A549 (cell line): ENCODE results near the gene MAGOH. TPM values are rescaled to one million over a fixed set of nuclear protein-coding genes. Genes with fewer than 3 reads are reported as not detected.

Source experiments
- ATAC-seq, 2 experiments: fragments of 200-7000 bp in 1 of 2; fragments of >200 bp in 1 of 2; cut with Nextera tagmentation in 1 of 2; cut with Tn5 transposase in 1 of 2; 3 replicates each; pipeline versions ENCODE4 v1.8.0 to v1.9.1; 2018 to 2020; ENCODE audit warnings: mild to moderate bottlenecking in 1 of 2, moderate library complexity in 1 of 2
- CTCF ChIA-PET: fragments of 300-600 bp; sonication (Branson Sonifier 250); formaldehyde crosslinking; extraction: SDS; loops from one replicate; lab custom pipeline; 2021; ENCODE audit warnings: antibody characterized with exemption, inconsistent platforms; lab: Yijun Ruan, JAX
- POLR2A ChIA-PET: fragments of 350-600 bp; formaldehyde crosslinking; extraction: SDS; loops from one replicate; lab custom pipeline; 2021; ENCODE audit warnings: antibody characterized with exemption, inconsistent platforms; lab: Yijun Ruan, JAX
- DNase-seq, 2 experiments: peaks; one replicate each; pipeline versions ENCODE4 v3.0.0 to v3.0.0-alpha.2; 2011 to 2016; ENCODE audit warnings: low read depth in 1 of 2, low spot score in 1 of 2
- FAIRE-seq: peaks from 2 replicates; lab custom pipeline; 2011; peaks lifted over from hg19 to GRCh38; lab: Jason Lieb, UNC
- H3K27ac ChIP-seq, 2 experiments: fragments of >200 bp; sonication (Bioruptor Twin); formaldehyde crosslinking; 3 replicates each; pipeline ENCODE4 v1.5.1; 2016 to 2017
- H3K4me1 ChIP-seq: fragments of >200 bp; sonication (Bioruptor Twin); formaldehyde crosslinking; 3 replicates; pipeline ENCODE4 v1.6.1; 2016
- H3K4me2 ChIP-seq: fragments of >200 bp; sonication (Bioruptor Twin); formaldehyde crosslinking; 3 replicates; pipeline ENCODE4 v1.6.1; 2016
- H3K4me3 ChIP-seq: fragments of >200 bp; sonication (Bioruptor Twin); formaldehyde crosslinking; 3 replicates; pipeline ENCODE4 v1.5.1; 2016
- H3K9me3 ChIP-seq: fragments of >200 bp; sonication (Bioruptor Twin); formaldehyde crosslinking; 3 replicates; pipeline ENCODE4 v1.6.1; 2016
- BCL3 ChIP-seq: fragments of >200 bp; sonication (Bioruptor Twin); formaldehyde crosslinking; IDR thresholded peaks from 3 replicates; pipeline ENCODE4 v1.6.1; 2016
- BHLHE40 ChIP-seq: IDR thresholded peaks from 2 replicates; pipeline ENCODE4 v1.6.1; 2012; ENCODE audit warnings: low read depth, low read length, inconsistent platforms
- CBX2 ChIP-seq: fragments of 200-600 bp; sonication (generic); IDR thresholded peaks from 2 replicates; pipeline ENCODE4 v1.6.1; 2016; ENCODE audit warnings: low read depth, mild to moderate bottlenecking, borderline replicate concordance
- CEBPB ChIP-seq, 2 experiments: fragments of >200 bp in 1 of 2; sonication (Bioruptor Twin) in 1 of 2; formaldehyde crosslinking in 1 of 2; IDR thresholded peaks; 2 replicates each; pipeline ENCODE4 v1.6.1; 2012 to 2016
- CHD2 ChIP-seq: fragments of 150-350 bp; IDR thresholded peaks from 2 replicates; pipeline ENCODE4 v1.6.1; 2014; ENCODE audit warnings: low read length; ENCODE audit not compliant: partially characterized antibody
- CTCF ChIP-seq: fragments of >200 bp; sonication (Bioruptor Twin); formaldehyde crosslinking; IDR thresholded peaks from 3 replicates; pipeline ENCODE4 v1.5.1; 2016
- E2F6 ChIP-seq: IDR thresholded peaks from 2 replicates; pipeline ENCODE4 v1.6.1; 2012; ENCODE audit warnings: low read depth, borderline replicate concordance
- ELK1 ChIP-seq: fragments of 150-350 bp; IDR thresholded peaks from 2 replicates; pipeline ENCODE4 v1.6.1; 2014; ENCODE audit warnings: low read depth, mild to moderate bottlenecking, low read length
- EP300 ChIP-seq, 2 experiments: fragments of >200 bp; sonication (Bioruptor Twin); formaldehyde crosslinking; IDR thresholded peaks; 2 replicates in 1 of 2; 3 replicates in 1 of 2; pipeline ENCODE4 v1.6.1; 2016 to 2017
- FOSL2 ChIP-seq, 2 experiments: fragments of 450-650 bp in 1 of 2; fragments of >200 bp in 1 of 2; sonication (Bioruptor Twin) in 1 of 2; formaldehyde crosslinking; IDR thresholded peaks; 2 replicates each; pipeline versions ENCODE4 v1.5.0 to v1.6.1; 2016 to 2020; ENCODE audit warnings: mild to moderate bottlenecking in 1 of 2, moderate library complexity in 1 of 2
- GATA3 ChIP-seq: IDR thresholded peaks from 2 replicates; pipeline ENCODE4 v1.6.1; 2012; ENCODE audit warnings: borderline replicate concordance
- HDAC2 ChIP-seq: fragments of 200-600 bp; sonication (generic); IDR thresholded peaks from 2 replicates; pipeline ENCODE4 v1.6.1; 2016
- HEYL ChIP-seq: fragments of 250-450 bp; sonication (Bioruptor Pico); IDR thresholded peaks from 2 replicates; pipeline ENCODE4 v1.8.0; 2021; ENCODE audit warnings: mild to moderate bottlenecking, moderate library complexity
- HOXA7 ChIP-seq: fragments of 250-450 bp; sonication (Bioruptor Pico); IDR thresholded peaks from 2 replicates; pipeline ENCODE4 v1.5.0; 2020; ENCODE audit warnings: mild to moderate bottlenecking, moderate library complexity
- JUNB ChIP-seq: fragments of >200 bp; sonication (Bioruptor Twin); formaldehyde crosslinking; IDR thresholded peaks from 2 replicates; pipeline ENCODE4 v1.6.1; 2016
- KDM1A ChIP-seq: fragments of 200-600 bp; sonication (generic); IDR thresholded peaks from 2 replicates; pipeline ENCODE4 v1.6.1; 2016; ENCODE audit warnings: low read depth, mild to moderate bottlenecking
- MAFK ChIP-seq: fragments of 450-650 bp; IDR thresholded peaks from 2 replicates; pipeline ENCODE4 v1.6.1; 2014; ENCODE audit not compliant: partially characterized antibody
- MAX ChIP-seq: IDR thresholded peaks from 2 replicates; pipeline ENCODE4 v1.6.1; 2012
- MAZ ChIP-seq: fragments of 150-350 bp; IDR thresholded peaks from 2 replicates; pipeline ENCODE4 v1.6.1; 2014; ENCODE audit warnings: antibody characterized with exemption, low read depth, low read length, borderline replicate concordance
- MYC ChIP-seq: IDR thresholded peaks from 2 replicates; pipeline ENCODE4 v1.6.1; 2012; ENCODE audit warnings: mild to moderate bottlenecking, inconsistent platforms, low read length, improper control_type of control experiment, borderline replicate concordance
- NPAS2 ChIP-seq: fragments of 250-450 bp; sonication (Bioruptor Pico); IDR thresholded peaks from 2 replicates; pipeline ENCODE4 v1.8.0; 2022; ENCODE audit warnings: mild to moderate bottlenecking, moderate library complexity, borderline replicate concordance
- NR3C1 ChIP-seq: fragments of >200 bp; sonication (Bioruptor Twin); formaldehyde crosslinking; IDR thresholded peaks from 3 replicates; pipeline ENCODE4 v1.6.1; 2017
- PBX3 ChIP-seq: IDR thresholded peaks from 2 replicates; pipeline ENCODE4 v1.6.1; 2012
- POLR2A ChIP-seq: IDR thresholded peaks from 2 replicates; pipeline ENCODE4 v1.6.1; 2012; ENCODE audit warnings: mild to moderate bottlenecking, low read length
- USF2 ChIP-seq: fragments of 450-650 bp; IDR thresholded peaks from 2 replicates; pipeline ENCODE4 v1.6.1; 2014; ENCODE audit warnings: antibody characterized with exemption
- ZC3H11A ChIP-seq: fragments of 450-650 bp; IDR thresholded peaks from 2 replicates; pipeline ENCODE4 v1.6.1; 2014; ENCODE audit warnings: antibody characterized with exemption, mild to moderate bottlenecking
- ZFP36 ChIP-seq: fragments of 450-650 bp; IDR thresholded peaks from 2 replicates; pipeline ENCODE4 v1.6.1; 2014; ENCODE audit warnings: borderline replicate concordance; ENCODE audit not compliant: partially characterized antibody
- WGBS: methylation state at CpG from one replicate; pipeline ENCODE4 v1.1.6; 2017; ENCODE audit errors: missing lambda C conversion rate; 5-methylcytosine and 5-hydroxymethylcytosine counted together
- polyA plus RNA-seq, 4 experiments: library from polyadenylated mRNA; depleted of rRNA in 3 of 4; stranded (reverse); fragments of >200 nt; fragmentation: RNase III in 1 of 4; extraction: RNeasy Plus Mini Kit Qiagen cat#74134 plus additional on column Dnase treatment in 1 of 4; gene quantifications; 2 replicates in 3 of 4; 3 replicates in 1 of 4; pipeline ENCODE4 v1.2.3, GENCODE V29; 2011 to 2017

MAGOH gene
- polyA plus RNA-seq, 2 of the 4 experiments (the other 2 are of a cell fraction) = 80.2 to 139 TPM

- Histone ChIP-seq H3K4me1 (no peaks in the 10 kb centered on the region), H3K27ac (no peak overlapping the region), H3K9me3 (peaks cover 16% of the 10 kb centered on the region; the same call in 2 of the 3 replicates), H3K4me3 (no peak overlapping the region), H3K4me2 (no peak overlapping the region)
- 78% methylated on average over 7 of the region's 7 CpGs for WGBS
- DNase-seq (no peak), FAIRE-seq (no peak), ATAC-seq (no peak)
- ChIA-PET POLR2A (no interaction called here), CTCF (interaction anchor here (1.0 to 1.6 kb wide), 2 partner anchors 12 to 24 kb away, joined by 3 read pairs; no protein-coding TSS in a partner anchor)
- TF ChIP-seq FOSL2 (IDR thresholded peaks at IDR 0.05) = no peak
- TF ChIP-seq FOSL2 (CRISPR knock-in tag; IDR thresholded peaks at IDR 0.05) = no peak
- no peak for TF ChIP-seq ELK1
- no peak for TF ChIP-seq ZC3H11A
- TF ChIP-seq HDAC2 = no peak
- no peak for TF ChIP-seq MAX
- no peak for TF ChIP-seq CEBPB (IDR thresholded peaks at IDR 0.05)
- no peak for TF ChIP-seq GATA3
- TF ChIP-seq HOXA7 (CRISPR knock-in tag) = no peak
- no peak for TF ChIP-seq E2F6
- no peak for TF ChIP-seq HEYL
- no peak for TF ChIP-seq MAZ
- TF ChIP-seq ZFP36 = no peak
- no peak for TF ChIP-seq CHD2
- TF ChIP-seq BCL3 = no peak
- TF ChIP-seq MAFK = no peak
- no peak for TF ChIP-seq EP300 (IDR thresholded peaks at IDR 0.05)
- TF ChIP-seq POLR2A = no peak
- no peak for TF ChIP-seq MYC
- no peak for TF ChIP-seq PBX3
- TF ChIP-seq USF2 = no peak
Observed at GRCh38 chr1:53210352-53210751, 28.0 kb downstream of the MAGOH start.

- Histone ChIP-seq H3K4me1 (no peaks in the 10 kb centered on the region), H3K27ac (no peak overlapping the region), H3K4me3 (no peak overlapping the region), H3K9me3 (peaks cover 17% of the 10 kb centered on the region; the same call in 2 of the 3 replicates), H3K4me2 (no peak overlapping the region)
- 90% methylated on average over 1 of the region's 1 CpG for WGBS
- ChIA-PET CTCF (no interaction called here), POLR2A (no interaction called here)
- TF ChIP-seq MAZ (no peak), NPAS2 (no peak), CBX2 (no peak), JUNB (no peak), BHLHE40 (no peak), CTCF (no peak), KDM1A (no peak), NR3C1 (no peak)
- FAIRE-seq (no peak), DNase-seq (no peak), ATAC-seq (no peak)
Observed at GRCh38 chr1:53207726-53208125, 30.6 kb downstream of the MAGOH start.
